T-cell (primary cell): ENCODE results near the gene DPY19L1. TPM values are rescaled to one million over a fixed set of nuclear protein-coding genes. Genes with fewer than 3 reads are reported as not detected.
A peak's percentile ranks its signal among the peaks of the same experiment; 100 is the strongest.
"Not testable (repeated sequence)": the region's sequence is repeated elsewhere in the genome, so short reads cannot be mapped to it uniquely, and the experiment has no call there.

ENCODE experiments used
- ATAC-seq, 4 experiments: fragments of 200-7000 bp in 3 of 4; fragments of 150-1000 bp in 1 of 4; cut with Tn5 transposase; replicated peaks in 1 of 4; 1 replicate in 3 of 4; 2 replicates in 1 of 4; pipeline ENCODE4 v1.10.0; 2021; ENCODE audit warnings: moderate library complexity in 3 of 4, mild to moderate bottlenecking in 2 of 4, moderate number of reproducible peaks in 1 of 4
- CTCF ChIA-PET, 2 donors: fragments of 300-600 bp; sonication (Branson Sonifier 250); formaldehyde crosslinking; loops; one replicate each; lab custom pipeline; 2022; ENCODE audit warnings: antibody characterized with exemption in 2 of 2; lab: Charles Lee
- POLR2A ChIA-PET, 2 donors: fragments of 300-600 bp; sonication (Branson Sonifier 250); formaldehyde crosslinking; loops; one replicate each; lab custom pipeline; 2022; ENCODE audit warnings: antibody characterized with exemption in 2 of 2; lab: Charles Lee
- DNase-seq, 35 experiments: peaks; one replicate each; pipeline versions ENCODE4 v3.0.0 to v3.0.0-alpha.2; 2013 to 2023
- H3K27ac ChIP-seq: one replicate; pipeline ENCODE4 v1.5.1; 2013; ENCODE audit warnings: low read length
- H3K27me3 ChIP-seq, 2 experiments: replicated peaks in 1 of 2; 1 replicate in 1 of 2; 2 replicates in 1 of 2; pipeline versions ENCODE4 v1.6.1 to v1.7.0; 2013; ENCODE audit warnings: low read length in 1 of 2, mixed read lengths in 1 of 2; ENCODE audit not compliant: control insufficient read depth in 2 of 2, insufficient read depth in 2 of 2; ENCODE audit errors: extremely low read depth in 1 of 2
- H3K36me3 ChIP-seq, 2 donors: 1 replicate in 1 of 2; 2 replicates in 1 of 2; pipeline versions ENCODE4 v1.6.1 to v1.7.0; 2013; ENCODE audit warnings: low read length in 1 of 2; ENCODE audit not compliant: control insufficient read depth in 2 of 2, insufficient read depth in 1 of 2; ENCODE audit errors: extremely low read depth in 1 of 2
- H3K4me1 ChIP-seq, 2 experiments: 1 replicate in 1 of 2; 2 replicates in 1 of 2; pipeline versions ENCODE4 v1.6.1 to v1.7.0; 2013; ENCODE audit warnings: low read length in 2 of 2, mixed read lengths in 1 of 2; ENCODE audit not compliant: insufficient read depth in 2 of 2, control insufficient read depth in 1 of 2; ENCODE audit errors: extremely low read depth in 1 of 2
- H3K4me3 ChIP-seq, 2 donors: 1 replicate in 1 of 2; 2 replicates in 1 of 2; pipeline versions ENCODE4 v1.5.1 to v1.7.0; 2013; ENCODE audit warnings: mild to moderate bottlenecking in 2 of 2, low read length in 1 of 2, moderate library complexity in 1 of 2; ENCODE audit not compliant: control insufficient read depth in 1 of 2; ENCODE audit errors: extremely low read depth in 1 of 2
- H3K9me3 ChIP-seq: 2 replicates; pipeline ENCODE4 v1.7.0; 2013
- H3K27ac Mint-ChIP-seq, 2 donors: one replicate each; pipeline ENCODE4 v1.8.0; 2020 to 2021; ENCODE audit warnings: mild to moderate bottlenecking in 2 of 2, mixed read lengths in 2 of 2
- H3K27me3 Mint-ChIP-seq, 2 donors: one replicate each; pipeline ENCODE4 v1.8.0; 2021 to 2022; ENCODE audit warnings: mixed read lengths in 2 of 2
- H3K36me3 Mint-ChIP-seq: one replicate; pipeline ENCODE4 v1.8.0; 2021; ENCODE audit warnings: mixed read lengths
- H3K4me1 Mint-ChIP-seq, 3 donors: one replicate each; pipeline ENCODE4 v1.8.0; 2020 to 2022; ENCODE audit warnings: mixed read lengths in 3 of 3, mild to moderate bottlenecking in 1 of 3
- H3K4me3 Mint-ChIP-seq, 3 donors: one replicate each; pipeline ENCODE4 v1.8.0; 2020 to 2022; ENCODE audit warnings: mild to moderate bottlenecking in 3 of 3, mixed read lengths in 3 of 3, moderate library complexity in 3 of 3
- H3K9me3 Mint-ChIP-seq, 3 donors: one replicate each; pipeline ENCODE4 v1.8.0; 2020 to 2022; ENCODE audit warnings: mixed read lengths in 3 of 3
- WGBS: methylation state at CpG from one replicate; pipeline ENCODE4 v1.1.5; 2013; ENCODE audit warnings: missing lambda C conversion rate; ENCODE audit not compliant: insufficient coverage; 5-methylcytosine and 5-hydroxymethylcytosine counted together
- total RNA-seq, 35 experiments: library from RNA in 6 of 35; stranded (reverse) in 6 of 35; fragments of 120-200 nt in 1 of 35; gene quantifications; one replicate each; pipeline versions ENCODE4 v1.2.1 to v1.2.4 and lab custom pipeline; 2013 to 2026

Gene DPY19L1
- total RNA-seq, 5 donors from 2014 or later (not counting 1 experiment from before 2014, with no cell fraction given) = 6.6 to 10.5 (median 10.3) TPM

DNA sequence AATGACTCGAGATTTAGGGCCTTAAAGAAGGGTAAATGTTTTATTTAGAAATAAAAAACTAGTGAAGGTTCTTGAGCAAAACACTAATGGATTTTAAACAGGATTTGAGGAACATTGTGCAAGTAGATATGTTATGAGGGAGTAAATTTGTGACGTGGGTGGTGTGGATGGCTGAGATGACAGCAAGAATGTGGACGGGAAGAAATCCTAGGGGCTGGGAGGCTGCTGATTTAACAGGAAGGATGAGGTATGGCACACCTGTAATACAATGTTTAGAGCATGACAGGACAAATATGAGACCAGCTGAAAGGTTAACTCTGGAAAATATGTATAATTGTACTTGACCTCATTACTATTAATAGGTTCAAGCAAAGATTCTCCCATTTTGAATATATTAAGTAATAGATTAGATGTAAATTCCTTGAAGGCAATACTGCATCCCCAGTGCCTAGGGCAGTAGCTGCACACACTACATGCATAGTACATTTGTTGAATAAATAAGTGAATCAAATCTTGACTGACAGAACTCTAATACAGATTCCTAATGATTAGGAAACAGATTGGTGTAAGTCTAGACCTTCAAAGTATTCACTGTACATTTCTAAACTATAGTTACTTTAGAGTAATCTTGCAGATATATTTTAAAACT is 10.1 kb upstream of the DPY19L1 start:
- H3K27ac ChIP-seq, H3K4me1 ChIP-seq, H3K27me3 ChIP-seq, H3K4me1 Mint-ChIP-seq, H3K36me3 ChIP-seq, ATAC-seq, DNase-seq, H3K4me3 ChIP-seq, CTCF ChIA-PET, H3K27ac Mint-ChIP-seq, H3K36me3 Mint-ChIP-seq, H3K9me3 Mint-ChIP-seq, POLR2A ChIA-PET, H3K4me3 Mint-ChIP-seq, H3K9me3 ChIP-seq: not testable (repeated sequence)
- H3K27me3 Mint-ChIP-seq = peaks cover 11 to 17% of the 10 kb centered on the region in 2 donors
- WGBS = no CpG with 5 or more reads among the region's 3 CpGs

DNA sequence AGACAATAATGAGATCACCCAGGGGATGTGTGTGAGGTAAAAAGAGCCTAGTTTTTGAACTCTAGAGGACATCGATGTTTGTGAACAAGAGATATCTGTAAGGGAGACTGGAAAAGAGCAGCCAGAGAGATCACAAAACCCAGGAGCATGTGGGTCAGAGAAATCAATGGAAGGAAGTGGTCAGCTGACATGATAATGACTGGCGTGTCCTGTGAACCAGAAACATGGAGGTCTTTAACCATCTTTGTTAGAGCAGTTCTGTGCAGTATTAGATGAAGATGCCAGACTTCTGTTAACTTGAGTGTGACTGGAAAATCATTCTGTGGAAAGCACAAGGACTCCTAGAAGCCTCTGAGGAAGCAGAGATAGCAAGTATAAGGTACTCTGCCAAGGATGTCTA is 6.0 kb upstream of the DPY19L1 start:
- H3K4me1 Mint-ChIP-seq, H3K4me1 ChIP-seq, H3K4me3 Mint-ChIP-seq, POLR2A ChIA-PET, H3K9me3 ChIP-seq, H3K27me3 ChIP-seq, DNase-seq, H3K36me3 ChIP-seq, H3K36me3 Mint-ChIP-seq, ATAC-seq, H3K27ac ChIP-seq, H3K9me3 Mint-ChIP-seq, H3K4me3 ChIP-seq, CTCF ChIA-PET, H3K27me3 Mint-ChIP-seq, H3K27ac Mint-ChIP-seq: not testable (repeated sequence)
- WGBS = 78% methylated on average over 2 of the region's 2 CpGs

DNA sequence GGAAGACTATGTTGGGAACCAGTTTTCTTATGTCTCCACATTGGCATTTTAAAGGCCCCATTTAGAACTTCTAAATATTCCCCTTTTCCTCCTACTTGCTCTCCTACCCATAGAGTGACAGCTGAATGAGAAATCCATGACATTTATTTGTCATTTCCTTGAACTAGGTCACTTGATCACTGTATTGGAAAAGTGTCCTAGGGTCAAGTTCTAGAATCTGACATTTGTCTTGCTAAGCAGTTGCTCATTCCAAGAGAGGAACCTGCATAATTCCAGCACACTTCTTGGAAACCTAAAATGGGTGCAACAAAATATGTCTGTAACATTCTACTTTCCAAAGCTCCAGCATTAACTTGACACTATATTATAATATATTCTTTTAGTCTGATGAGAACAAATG is 3.6 kb upstream of the DPY19L1 start:
- Histone ChIP-seq H3K27ac (no peak overlapping the region), H3K9me3 (no peaks in the 10 kb centered on the region), H3K4me3 (no peak overlapping the region), H3K4me1 (peaks cover 0 to 15% of the 10 kb centered on the region in 2 experiments), H3K36me3 (no peaks in the 10 kb centered on the region), H3K27me3 (peaks cover 2% of the 10 kb centered on the region in 2 experiments)
- ChIA-PET POLR2A (no interaction called here), CTCF (no interaction called here)
- Mint-ChIP-seq H3K27ac (no peak overlapping the region), H3K27me3 (no peaks in the 10 kb centered on the region), H3K4me3 (no peak overlapping the region), H3K4me1 (peaks cover 13 to 15% (median 15%) of the 10 kb centered on the region in 3 donors), H3K9me3 (no peaks in the 10 kb centered on the region), H3K36me3 (no peaks in the 10 kb centered on the region)
- ATAC-seq (no peak), DNase-seq (no peak)

DNA sequence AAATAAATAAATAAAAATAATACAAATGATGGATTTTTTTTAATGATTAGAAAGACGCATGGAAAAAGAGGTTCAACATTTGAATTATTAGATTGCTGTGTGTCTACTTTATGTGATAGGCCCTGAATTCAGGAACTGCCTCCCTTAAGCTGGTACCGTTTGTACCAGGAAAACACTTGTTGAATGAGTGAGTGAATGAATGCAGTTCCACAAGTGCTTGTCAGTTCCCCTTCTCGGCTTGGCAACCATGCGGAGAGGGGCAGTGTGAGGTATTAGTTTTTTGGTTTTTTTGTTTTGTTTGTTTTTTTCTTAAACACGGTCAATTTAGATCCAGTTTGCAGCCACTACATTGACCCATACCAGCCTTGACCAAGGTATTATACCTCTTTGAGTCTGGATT is 2.1 kb upstream of the DPY19L1 start:
- ChIA-PET POLR2A (no interaction called here), CTCF (no interaction called here)
- H3K4me1 Mint-ChIP-seq = peaks cover 26 to 30% (median 29%) of the 10 kb centered on the region in 3 donors
- H3K36me3 ChIP-seq = no peaks in the 10 kb centered on the region
- WGBS = 100% methylated on average over 1 of the region's 5 CpGs
- H3K36me3 Mint-ChIP-seq = no peaks in the 10 kb centered on the region
- DNase-seq (no peak), ATAC-seq (no peak)
- peaks cover 2% of the 10 kb centered on the region in 2 experiments for H3K27me3 ChIP-seq
- no peak overlapping the region for H3K4me3 Mint-ChIP-seq
- no peaks in the 10 kb centered on the region for H3K9me3 Mint-ChIP-seq
- peaks cover 2 to 24% of the 10 kb centered on the region in 2 experiments for H3K4me1 ChIP-seq
- no peaks in the 10 kb centered on the region for H3K27me3 Mint-ChIP-seq
- no peak overlapping the region for H3K27ac ChIP-seq
- no peak overlapping the region for H3K27ac Mint-ChIP-seq
- H3K9me3 ChIP-seq = no peaks in the 10 kb centered on the region
- no peak overlapping the region for H3K4me3 ChIP-seq

DNA sequence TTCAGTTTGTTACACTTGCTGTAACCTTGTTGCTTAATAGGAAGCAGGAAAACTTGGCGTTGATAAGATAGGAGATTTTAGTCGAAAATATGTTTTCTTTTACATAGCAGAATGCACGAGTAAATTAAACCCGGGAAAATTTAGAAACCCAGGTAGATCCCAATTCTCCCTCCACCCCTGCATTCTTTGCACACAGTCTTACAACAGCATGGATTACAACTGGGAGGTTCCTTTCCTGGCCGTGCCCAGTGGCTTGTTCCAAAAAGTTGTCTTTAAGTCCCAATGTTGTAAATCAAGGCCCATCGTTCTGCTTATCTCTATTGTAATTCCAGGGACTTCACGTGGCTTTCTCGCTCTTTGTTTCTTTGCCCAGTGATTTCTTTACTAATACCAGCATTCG is 1.1 kb upstream of the DPY19L1 start:
- Mint-ChIP-seq H3K9me3 (no peaks in the 10 kb centered on the region), H3K4me1 (peaks cover 26 to 31% (median 29%) of the 10 kb centered on the region in 3 donors), H3K27ac (peak overlapping the region; percentile 85 to 88), H3K36me3 (no peaks in the 10 kb centered on the region), H3K4me3 (peak overlapping the region; percentile 73 to 84 (median 78)), H3K27me3 (no peaks in the 10 kb centered on the region)
- DNase-seq = peak in 1 of 35 experiments; percentile 4
- ChIA-PET POLR2A (no interaction called here), CTCF (no interaction called here)
- no peak for ATAC-seq
- WGBS = 68% methylated on average over 2 of the region's 9 CpGs
- peaks cover 2% of the 10 kb centered on the region in 2 experiments for H3K27me3 ChIP-seq
- peaks cover 2 to 24% of the 10 kb centered on the region in 2 experiments for H3K4me1 ChIP-seq
- peak overlapping the region; percentile 55 for H3K27ac ChIP-seq
- no peaks in the 10 kb centered on the region for H3K9me3 ChIP-seq
- H3K4me3 ChIP-seq = peak overlapping the region; percentile 51 to 58
- H3K36me3 ChIP-seq = no peaks in the 10 kb centered on the region

DNA sequence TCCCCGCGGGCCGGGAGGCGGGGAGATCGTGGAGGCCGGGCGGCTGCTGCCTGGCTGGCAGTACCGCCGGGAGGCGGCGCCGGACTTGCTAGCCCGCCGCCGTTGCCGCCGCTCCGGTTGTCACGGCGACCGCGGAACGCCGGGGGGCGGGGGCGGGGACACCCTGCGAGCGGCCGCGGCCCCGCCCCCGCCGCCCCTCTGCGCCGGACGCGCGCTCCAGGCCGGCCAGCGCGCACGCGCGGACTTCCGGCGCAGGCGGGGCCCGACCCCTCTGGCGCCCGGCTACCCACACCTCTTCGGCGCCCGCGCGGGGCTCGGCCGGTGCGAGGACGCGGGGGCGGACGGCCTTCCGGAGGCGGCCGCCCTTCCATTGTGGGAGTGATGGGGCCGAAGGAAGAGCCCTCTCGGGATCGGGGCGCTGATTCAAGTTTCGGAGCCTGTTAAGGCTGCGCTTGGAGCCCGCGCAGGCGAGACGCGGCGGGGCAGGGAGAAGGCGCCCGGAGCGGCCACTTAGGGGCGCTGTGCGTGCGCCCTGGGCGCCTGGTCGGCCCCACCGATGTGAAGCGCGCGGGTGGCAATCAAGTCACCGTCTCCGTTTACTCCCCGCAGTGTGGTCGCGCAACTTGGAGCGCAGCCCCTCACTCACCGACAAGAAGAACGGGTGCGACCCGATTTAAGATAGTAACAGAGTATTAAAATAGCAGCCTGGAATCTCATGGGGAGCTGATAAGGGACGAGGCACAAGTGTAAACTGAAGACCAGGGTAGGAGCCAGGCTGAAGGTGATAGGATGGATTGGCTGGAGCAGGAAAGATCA is 449 bp upstream of the DPY19L1 start:
- ChIA-PET CTCF (interaction anchor here (0.6 to 1.2 kb wide), 3 partner anchors 16 to 303 kb away, joined by 4 to 5 read pairs (median 4); no protein-coding TSS in a partner anchor), POLR2A (interaction anchor here in 1 of 2 donors (0.6 kb wide), 1 partner anchor 759 kb away, joined by 4 read pairs; no protein-coding TSS in a partner anchor)
- Histone ChIP-seq H3K36me3 (no peaks in the 10 kb centered on the region), H3K27ac (peak overlapping the region; percentile 55), H3K4me3 (peak overlapping the region; percentile 51 to 58), H3K9me3 (no peaks in the 10 kb centered on the region), H3K4me1 (peaks cover 2 to 24% of the 10 kb centered on the region in 2 experiments), H3K27me3 (peaks cover 2% of the 10 kb centered on the region in 2 experiments)
- Mint-ChIP-seq H3K4me3 (peak overlapping the region; percentile 73 to 84 (median 78)), H3K27me3 (no peaks in the 10 kb centered on the region), H3K9me3 (no peaks in the 10 kb centered on the region), H3K4me1 (peaks cover 32 to 35% (median 32%) of the 10 kb centered on the region in 3 donors), H3K36me3 (no peaks in the 10 kb centered on the region), H3K27ac (peak overlapping the region; percentile 85 to 88)
- ATAC-seq (peak; percentile 80 to 85 (median 80)), DNase-seq (peak; percentile 59 to 94 (median 77))
- WGBS = under 1% methylated on average over 92 of the region's 100 CpGs
